Renal pelvis (tissue), 4 donors: Measurements from ENCODE around the gene KERA. TPM values are rescaled to one million over a fixed set of nuclear protein-coding genes. Genes with fewer than 3 reads are reported as not detected.

ENCODE experiments used
- DNase-seq: peaks from one replicate; pipeline ENCODE4 v3.0.0-alpha.2; 2013
- polyA plus RNA-seq, 3 donors: library from polyadenylated mRNA; unstranded; fragments of 120-200 nt; gene quantifications; one replicate each; pipeline ENCODE4 v1.2.1, GENCODE V29; 2013; ENCODE audit not compliant: insufficient read length in 3 of 3

KERA gene
- polyA plus RNA-seq, 3 donors = 0.06 TPM; not detected in 2

GRCh38 chr12:91017043-91017442, 40.8 kb downstream of the KERA start:
- no peak for DNase-seq

GRCh38 chr12:91009319-91009950, 48.4 kb downstream of the KERA start:
- DNase-seq = no peak

- no peak for DNase-seq
Observed at GRCh38 chr12:91007531-91008290, 50.1 kb downstream of the KERA start.

GRCh38 chr12:91004872-91005271, 53.0 kb downstream of the KERA start, which contains the start of gene EPYC:
Gene EPYC, minus strand, starts transcription at chr12:91004972. Its CDS starts 2,407 bp downstream, at chr12:91002565.
- DNase-seq = no peak

- DNase-seq = no peak
Observed at GRCh38 chr12:91003737-91004136, 54.1 kb downstream of the KERA start.

- DNase-seq = no peak
Observed at GRCh38 chr12:91001306-91001705, 56.5 kb downstream of the KERA start.

Other genes starting within 250 kb of the KERA start
- not detected for gene CCER1, start 102.8 kb downstream of the KERA start, polyA plus RNA-seq
- not detected for gene EPYC, start 53.1 kb downstream of the KERA start, polyA plus RNA-seq
- 10 to 100 TPM; 38.0 to 52.1 (median 43.2) TPM for gene LUM, start 53.5 kb upstream of the KERA start, polyA plus RNA-seq
- gene DCN, start 124.8 kb upstream of the KERA start, polyA plus RNA-seq = 100 to 1,000 TPM; 446 to 532 (median 446) TPM